Gastrocnemius medialis (tissue), 4 donors: ENCODE measurements around the gene WNT9B. TPM values are rescaled to one million over a fixed set of nuclear protein-coding genes. Genes with fewer than 3 reads are reported as not detected.

Experiments used
- ATAC-seq, 2 donors: fragments of 150-250 bp; one replicate each; pipeline ENCODE4 v1.9.1; 2016
- DNase-seq, 2 donors: peaks; one replicate each; pipeline ENCODE4 v3.0.0-alpha.2; 2019
- H3K27ac ChIP-seq, 4 donors: fragments of 200-600 bp; sonication (generic); 1 replicate in 1 of 4; 2 replicates in 3 of 4; pipeline ENCODE4 v1.5.1; 2016 to 2018; ENCODE audit warnings: mild to moderate bottlenecking in 2 of 4, moderate library complexity in 1 of 4
- H3K27me3 ChIP-seq, 3 donors: fragments of 200-600 bp; sonication (generic) in 2 of 3; 1 replicate in 1 of 3; 2 replicates in 2 of 3; pipeline versions ENCODE4 v1.5.1 to v1.6.0; 2016 to 2019; ENCODE audit warnings: mild to moderate bottlenecking in 1 of 3, moderate library complexity in 1 of 3
- H3K36me3 ChIP-seq, 2 donors: fragments of 200-600 bp; sonication (generic) in 1 of 2; one replicate each; pipeline ENCODE4 v1.5.1; 2017 to 2018
- H3K4me1 ChIP-seq, 2 donors: fragments of 200-600 bp; sonication (generic) in 1 of 2; one replicate each; pipeline ENCODE4 v1.5.1; 2016 to 2017; ENCODE audit warnings: mild to moderate bottlenecking in 2 of 2
- H3K4me3 ChIP-seq, 4 donors: fragments of 200-600 bp; sonication (generic) in 3 of 4; 1 replicate in 1 of 4; 2 replicates in 3 of 4; pipeline ENCODE4 v1.5.1; 2016 to 2019; ENCODE audit warnings: mild to moderate bottlenecking in 2 of 4
- H3K9me3 ChIP-seq, 3 donors: fragments of 200-600 bp; sonication (generic) in 2 of 3; 1 replicate in 1 of 3; 2 replicates in 2 of 3; pipeline ENCODE4 v1.5.1; 2016 to 2019
- CTCF ChIP-seq, 5 experiments: fragments of 450-650 bp in 3 of 5; fragments of 200-600 bp in 2 of 5; sonication (generic) in 2 of 5; IDR thresholded peaks in 4 of 5; conservative IDR thresholded peaks in 1 of 5; 1 replicate in 4 of 5; 2 replicates in 1 of 5; pipeline ENCODE4 v1.5.1; 2016 to 2019; ENCODE audit warnings: antibody characterized with exemption in 5 of 5, mild to moderate bottlenecking in 3 of 5, moderate library complexity in 3 of 5
- POLR2A ChIP-seq, 2 donors: fragments of 450-650 bp; IDR thresholded peaks; one replicate each; pipeline ENCODE4 v1.6.1; 2017; ENCODE audit warnings: antibody characterized with exemption in 2 of 2, mild to moderate bottlenecking in 2 of 2, moderate library complexity in 2 of 2
- in situ Hi-C, 4 donors: fragments of 200-750 bp; cut with MboI; loops; one replicate each; pipeline versions ENCODE4 v1.15.0 to v1.8.0; 2017; ENCODE audit warnings: low sequenced_read_pairs in 4 of 4
- intact Hi-C: fragments of 100-400 bp; cut with DNase I; formaldehyde crosslinking; loops from one replicate; pipeline ENCODE4 v1.15.1; 2023; ENCODE audit warnings: low total_unique reads
- total RNA-seq, 4 donors: library from RNA; depleted of rRNA; stranded (reverse); fragments of >200 nt; gene quantifications; one replicate each; pipeline versions ENCODE4 v1.1.0 to v1.2.3, GENCODE V29; 2016

WNT9B gene
- total RNA-seq, 4 donors from 2014 or later, result 0.40 TPM; not detected in 3

GRCh38 chr17:46813920-46814319 lies 37.5 kb upstream of the WNT9B start:
- Histone ChIP-seq H3K27me3 (peaks cover 32 to 49% (median 42%) of the 10 kb centered on the region in 3 donors), H3K9me3 (no peaks in the 10 kb centered on the region), H3K4me1 (peaks cover 1 to 10% of the 10 kb centered on the region in 2 donors), H3K27ac (no peak overlapping the region), H3K36me3 (no peaks in the 10 kb centered on the region), H3K4me3 (no peak overlapping the region)
- TF ChIP-seq CTCF (IDR thresholded peaks at IDR 0.05 in 4 of 5, conservative IDR thresholded peaks at IDR 0.05 in 1 of 5) (no peak), POLR2A (IDR thresholded peaks at IDR 0.05) (no peak)
- DNase-seq (no peak), ATAC-seq (no peak)
- intact Hi-C loops, result no loop called here
- in situ Hi-C loops, result no loop called here

GRCh38 chr17:46814446-46814845 lies 36.9 kb upstream of the WNT9B start:
- no peaks in the 10 kb centered on the region for H3K9me3 ChIP-seq
- TF ChIP-seq CTCF (IDR thresholded peaks at IDR 0.05 in 4 of 5, conservative IDR thresholded peaks at IDR 0.05 in 1 of 5) (no peak), POLR2A (IDR thresholded peaks at IDR 0.05) (no peak)
- DNase-seq, result no peak
- H3K27me3 ChIP-seq, result peaks cover 37 to 55% (median 48%) of the 10 kb centered on the region in 3 donors
- in situ Hi-C loops, result no loop called here
- no peak overlapping the region for H3K27ac ChIP-seq
- intact Hi-C loops, result no loop called here
- H3K36me3 ChIP-seq, result no peaks in the 10 kb centered on the region
- peaks cover 7 to 16% of the 10 kb centered on the region in 2 donors for H3K4me1 ChIP-seq
- ATAC-seq, result no peak
- H3K4me3 ChIP-seq, result no peak overlapping the region

- in situ Hi-C loops, result no loop called here
- TF ChIP-seq POLR2A (IDR thresholded peaks at IDR 0.05), result no peak
- H3K27ac ChIP-seq, result no peak overlapping the region
- no peaks in the 10 kb centered on the region for H3K36me3 ChIP-seq
- DNase-seq (no peak), ATAC-seq (no peak)
- H3K4me1 ChIP-seq, result peaks cover 8 to 18% of the 10 kb centered on the region in 2 donors
- intact Hi-C loops, result no loop called here
- H3K9me3 ChIP-seq, result no peaks in the 10 kb centered on the region
- peaks cover 49 to 67% (median 60%) of the 10 kb centered on the region in 3 donors for H3K27me3 ChIP-seq
- no peak overlapping the region for H3K4me3 ChIP-seq
These were observed 35.7 kb upstream of the WNT9B start for GRCh38 chr17:46815474-46816353.

- Histone ChIP-seq H3K4me1 (peaks cover 8 to 18% of the 10 kb centered on the region in 2 donors), H3K9me3 (no peaks in the 10 kb centered on the region), H3K27me3 (peaks cover 66 to 82% (median 71%) of the 10 kb centered on the region in 3 donors), H3K36me3 (no peaks in the 10 kb centered on the region), H3K4me3 (no peak overlapping the region), H3K27ac (no peak overlapping the region)
- no peak for DNase-seq
- no peak for TF ChIP-seq CTCF (IDR thresholded peaks at IDR 0.05 in 4 of 5, conservative IDR thresholded peaks at IDR 0.05 in 1 of 5)
- no peak for TF ChIP-seq POLR2A (IDR thresholded peaks at IDR 0.05)
- in situ Hi-C loops (no loop called here), intact Hi-C loops (no loop called here)
- ATAC-seq, result no peak
These were observed 34.1 kb upstream of the WNT9B start for GRCh38 chr17:46817151-46817900.

GRCh38 chr17:46817901-46818209 lies 33.5 kb upstream of the WNT9B start:
- Histone ChIP-seq H3K9me3 (no peaks in the 10 kb centered on the region), H3K36me3 (no peaks in the 10 kb centered on the region), H3K27ac (no peak overlapping the region), H3K4me3 (no peak overlapping the region), H3K4me1 (peaks cover 8 to 18% of the 10 kb centered on the region in 2 donors), H3K27me3 (peaks cover 70 to 79% (median 70%) of the 10 kb centered on the region in 3 donors)
- ATAC-seq (no peak), DNase-seq (no peak)
- TF ChIP-seq CTCF (IDR thresholded peaks at IDR 0.05 in 4 of 5, conservative IDR thresholded peaks at IDR 0.05 in 1 of 5) (no peak), POLR2A (IDR thresholded peaks at IDR 0.05) (no peak)
- in situ Hi-C loops (no loop called here), intact Hi-C loops (no loop called here)
